GM23338 (cell line): Measurements from ENCODE around the gene OLFM1. TPM values are rescaled to one million over a fixed set of nuclear protein-coding genes. Genes with fewer than 3 reads are reported as not detected.

Experiments
- ATAC-seq: fragments of 200-7000 bp; cut with Tn5 transposase; 3 replicates; pipeline ENCODE4 v1.9.1; 2020
- DNase-seq: peaks from one replicate; pipeline ENCODE4 v3.0.0-alpha.2; 2015; ENCODE audit warnings: low spot score
- H2AFZ ChIP-seq: fragments of 200-600 bp; sonication (generic); 2 replicates; pipeline ENCODE4 v1.8.0; 2016; ENCODE audit warnings: antibody characterized with exemption, mild to moderate bottlenecking, moderate library complexity
- H3F3A ChIP-seq: fragments of 200-600 bp; sonication (generic); replicated peaks from 2 replicates; pipeline ENCODE4 v1.8.0; 2017; ENCODE audit warnings: antibody characterized with exemption, mixed run types, low read depth
- H3K27ac ChIP-seq: fragments of 200-600 bp; sonication (generic); 2 replicates; pipeline ENCODE4 v1.6.1; 2016; ENCODE audit warnings: low read depth
- H3K27me3 ChIP-seq: fragments of 200-600 bp; sonication (generic); 2 replicates; pipeline ENCODE4 v1.8.0; 2016; ENCODE audit warnings: mild to moderate bottlenecking, mixed run types, moderate library complexity; ENCODE audit not compliant: insufficient read depth
- H3K36me3 ChIP-seq: fragments of 200-600 bp; sonication (generic); 2 replicates; pipeline ENCODE4 v1.8.0; 2016; ENCODE audit warnings: mild to moderate bottlenecking; ENCODE audit not compliant: insufficient read depth
- H3K4me1 ChIP-seq: fragments of 200-600 bp; sonication (generic); 2 replicates; pipeline ENCODE4 v1.8.0; 2016; ENCODE audit warnings: mild to moderate bottlenecking, moderate library complexity; ENCODE audit not compliant: insufficient read depth
- H3K4me2 ChIP-seq: fragments of 200-600 bp; sonication (generic); 2 replicates; pipeline ENCODE4 v1.7.1; 2017; ENCODE audit warnings: mixed run types
- H3K4me3 ChIP-seq: fragments of 200-600 bp; sonication (generic); 2 replicates; pipeline ENCODE4 v1.6.1; 2016; ENCODE audit warnings: mixed run types
- H3K79me2 ChIP-seq: fragments of 200-600 bp; sonication (generic); replicated peaks from 2 replicates; pipeline ENCODE4 v1.8.0; 2017; ENCODE audit warnings: mild to moderate bottlenecking; ENCODE audit not compliant: insufficient read depth
- H3K9me2 ChIP-seq: fragments of 200-600 bp; sonication (generic); 2 replicates; pipeline ENCODE4 v1.8.0; 2017; ENCODE audit not compliant: insufficient read depth
- H4K20me1 ChIP-seq: fragments of 200-600 bp; sonication (generic); replicated peaks from 2 replicates; pipeline ENCODE4 v1.8.0; 2017; ENCODE audit warnings: mild to moderate bottlenecking; ENCODE audit not compliant: insufficient read depth
- H3K27ac Mint-ChIP-seq: 2 replicates; pipeline ENCODE4 v1.8.0; 2020; ENCODE audit warnings: inconsistent platforms, mild to moderate bottlenecking, moderate library complexity, mixed read lengths
- H3K27me3 Mint-ChIP-seq: 3 replicates; pipeline ENCODE4 v1.8.0; 2022; ENCODE audit warnings: low read depth, mild to moderate bottlenecking, moderate library complexity, mixed read lengths, inconsistent platforms; ENCODE audit not compliant: insufficient read depth, poor library complexity
- H3K36me3 Mint-ChIP-seq: 3 replicates; pipeline ENCODE4 v1.8.0; 2021; ENCODE audit warnings: low read depth, mild to moderate bottlenecking, inconsistent platforms, moderate library complexity, mixed read lengths
- H3K4me1 Mint-ChIP-seq: 3 replicates; pipeline ENCODE4 v1.8.0; 2020; ENCODE audit warnings: mild to moderate bottlenecking, inconsistent platforms, mixed read lengths
- H3K4me3 Mint-ChIP-seq: 3 replicates; pipeline ENCODE4 v1.8.0; 2021; ENCODE audit warnings: moderate library complexity, mild to moderate bottlenecking, inconsistent platforms, mixed read lengths
- H3K9me3 Mint-ChIP-seq: 3 replicates; pipeline ENCODE4 v1.8.0; 2020; ENCODE audit warnings: moderate library complexity, mild to moderate bottlenecking, inconsistent platforms, mixed read lengths
- CREB1 ChIP-seq: fragments of 250-450 bp; sonication (Bioruptor Pico); IDR thresholded peaks from 2 replicates; pipeline ENCODE4 v1.5.0; 2020; ENCODE audit warnings: low read depth, mild to moderate bottlenecking, moderate library complexity
- EZH2 ChIP-seq: fragments of 200-600 bp; sonication (generic); IDR thresholded peaks from one replicate; pipeline ENCODE4 v1.8.0; 2017; ENCODE audit warnings: antibody characterized with exemption, mild to moderate bottlenecking, low read depth; ENCODE audit not compliant: unreplicated experiment
- EZH2phosphoT487 ChIP-seq: fragments of 200-600 bp; sonication (generic); IDR thresholded peaks from one replicate; pipeline ENCODE4 v1.8.1; 2018; ENCODE audit warnings: antibody characterized with exemption; ENCODE audit not compliant: unreplicated experiment
- JUNB ChIP-seq: IDR thresholded peaks from one replicate; pipeline ENCODE4 v1.6.1; 2016; ENCODE audit warnings: antibody characterized with exemption; ENCODE audit not compliant: unreplicated experiment
- NANOG ChIP-seq: IDR thresholded peaks from 2 replicates; pipeline ENCODE4 v1.6.1; 2016; ENCODE audit warnings: antibody characterized with exemption, borderline replicate concordance
- POLR2AphosphoS5 ChIP-seq: IDR thresholded peaks from 2 replicates; pipeline ENCODE4 v1.6.1; 2016; ENCODE audit warnings: antibody characterized with exemption, low read depth
- STAT1 ChIP-seq: IDR thresholded peaks from one replicate; pipeline ENCODE4 v1.6.1; 2016; ENCODE audit warnings: antibody characterized with exemption; ENCODE audit not compliant: unreplicated experiment
- ZNF114 ChIP-seq: fragments of 250-450 bp; sonication (Bioruptor Pico); IDR thresholded peaks from 2 replicates; pipeline ENCODE4 v1.5.0; 2020; ENCODE audit warnings: mild to moderate bottlenecking, moderate library complexity
- ZNF331 ChIP-seq: fragments of 250-450 bp; sonication (Bioruptor Pico); IDR thresholded peaks from 2 replicates; pipeline ENCODE4 v1.5.0; 2020; ENCODE audit warnings: low read depth, mild to moderate bottlenecking, moderate library complexity
- polyA plus RNA-seq: library from polyadenylated mRNA; unstranded; fragments of >200 nt; fragmentation: Nextera tagmentation; extraction: Ambion mirVana; gene quantifications from 2 replicates; pipeline ENCODE4 v1.2.1, GENCODE V29; 2016
- total RNA-seq: library from RNA; depleted of rRNA; stranded (reverse); fragments of >200 nt; shearing (Covaris generic); gene quantifications from 2 replicates; pipeline ENCODE4 v1.2.3, GENCODE V29; 2014
- TF ChIP-seq, protein P1 (sequence below), 2 experiments: fragments of 200-600 bp in 1 of 2; sonication (generic) in 1 of 2; conservative IDR thresholded peaks; 2 replicates each; pipeline versions ENCODE4 v1.5.1 to v1.6.1; 2016 to 2017; ENCODE audit warnings: antibody characterized with exemption in 2 of 2, low read depth in 2 of 2, mild to moderate bottlenecking in 2 of 2, moderate library complexity in 1 of 2
- TF ChIP-seq, protein P2 (sequence below): fragments of 250-450 bp; sonication (Bioruptor Pico); IDR thresholded peaks from 2 replicates; pipeline ENCODE4 v1.5.0; 2020; ENCODE audit warnings: mild to moderate bottlenecking, moderate library complexity
- TF ChIP-seq, protein P3 (sequence below): IDR thresholded peaks from 2 replicates; pipeline ENCODE4 v1.6.1; 2016; ENCODE audit warnings: antibody characterized with exemption
- TF ChIP-seq, protein P4 (sequence below): IDR thresholded peaks from one replicate; pipeline ENCODE4 v1.6.1; 2018; ENCODE audit warnings: antibody characterized with exemption; ENCODE audit not compliant: unreplicated experiment

The OLFM1 gene
- total and polyA plus RNA-seq, 2 experiments from 2014 or later: 20.6 to 40.1 TPM

DNA sequence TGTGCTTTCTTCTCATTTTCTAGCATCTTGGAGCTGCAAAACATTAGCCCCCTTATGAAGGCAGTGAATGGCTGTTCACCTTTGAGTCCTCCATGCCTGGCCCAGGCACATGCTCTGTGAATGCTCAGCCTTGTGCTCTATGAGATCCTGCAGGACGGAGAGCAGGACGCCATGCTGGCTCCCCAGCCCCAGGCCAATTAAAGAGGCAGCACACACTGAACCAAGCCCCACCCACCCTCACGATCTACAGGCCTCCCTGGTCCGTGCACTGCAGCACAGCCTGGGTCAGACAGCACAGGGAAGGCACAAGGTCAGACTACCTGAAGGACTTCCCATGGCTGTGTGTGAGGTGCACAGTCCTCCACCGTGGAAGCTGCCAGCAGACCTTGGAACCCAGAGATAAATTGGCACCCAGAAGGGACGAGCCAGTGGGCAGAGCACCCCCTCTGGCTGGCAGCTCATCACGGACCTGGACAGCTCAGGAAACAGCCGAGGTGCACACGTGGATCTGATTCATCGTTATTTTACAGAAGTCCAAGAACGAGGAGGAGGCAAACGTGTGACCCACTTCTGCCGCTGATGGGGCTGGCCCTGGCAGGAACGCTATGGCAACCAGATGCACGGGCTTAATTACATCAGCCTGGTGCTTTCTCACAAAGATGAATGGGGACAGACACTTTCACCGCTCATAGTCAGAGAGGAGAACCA is 59.5 kb downstream of the OLFM1 start:
- Histone ChIP-seq H3K27me3 (no peaks in the 10 kb centered on the region), H3K4me2 (no peak overlapping the region), H3K79me2 (no peaks in the 10 kb centered on the region), H2AFZ (no peak overlapping the region), H3K27ac (no peak overlapping the region), H4K20me1 (no peaks in the 10 kb centered on the region), H3K36me3 (no peaks in the 10 kb centered on the region), H3K4me3 (no peak overlapping the region), H3F3A (no peaks in the 10 kb centered on the region), H3K4me1 (no peaks in the 10 kb centered on the region), H3K9me2 (no peaks in the 10 kb centered on the region)
- H3K9me3 Mint-ChIP-seq: peaks cover 15% of the 10 kb centered on the region
- no peak overlapping the region for H3K4me3 Mint-ChIP-seq
- peaks cover 14% of the 10 kb centered on the region for H3K27me3 Mint-ChIP-seq
- ATAC-seq: no peak
- H3K36me3 Mint-ChIP-seq: peaks cover 9% of the 10 kb centered on the region; the same call in 2 of the 3 replicates
- no peaks in the 10 kb centered on the region; the same call in 2 of the 3 replicates for H3K4me1 Mint-ChIP-seq
- TF ChIP-seq, protein P1, sequence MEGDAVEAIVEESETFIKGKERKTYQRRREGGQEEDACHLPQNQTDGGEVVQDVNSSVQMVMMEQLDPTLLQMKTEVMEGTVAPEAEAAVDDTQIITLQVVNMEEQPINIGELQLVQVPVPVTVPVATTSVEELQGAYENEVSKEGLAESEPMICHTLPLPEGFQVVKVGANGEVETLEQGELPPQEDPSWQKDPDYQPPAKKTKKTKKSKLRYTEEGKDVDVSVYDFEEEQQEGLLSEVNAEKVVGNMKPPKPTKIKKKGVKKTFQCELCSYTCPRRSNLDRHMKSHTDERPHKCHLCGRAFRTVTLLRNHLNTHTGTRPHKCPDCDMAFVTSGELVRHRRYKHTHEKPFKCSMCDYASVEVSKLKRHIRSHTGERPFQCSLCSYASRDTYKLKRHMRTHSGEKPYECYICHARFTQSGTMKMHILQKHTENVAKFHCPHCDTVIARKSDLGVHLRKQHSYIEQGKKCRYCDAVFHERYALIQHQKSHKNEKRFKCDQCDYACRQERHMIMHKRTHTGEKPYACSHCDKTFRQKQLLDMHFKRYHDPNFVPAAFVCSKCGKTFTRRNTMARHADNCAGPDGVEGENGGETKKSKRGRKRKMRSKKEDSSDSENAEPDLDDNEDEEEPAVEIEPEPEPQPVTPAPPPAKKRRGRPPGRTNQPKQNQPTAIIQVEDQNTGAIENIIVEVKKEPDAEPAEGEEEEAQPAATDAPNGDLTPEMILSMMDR (conservative IDR thresholded peaks at IDR 0.05; ENCODE audit: low read depth in 2 of 2): no peak
- no peak for TF ChIP-seq ZNF114 (CRISPR knock-in tag)
- TF ChIP-seq, protein P2, sequence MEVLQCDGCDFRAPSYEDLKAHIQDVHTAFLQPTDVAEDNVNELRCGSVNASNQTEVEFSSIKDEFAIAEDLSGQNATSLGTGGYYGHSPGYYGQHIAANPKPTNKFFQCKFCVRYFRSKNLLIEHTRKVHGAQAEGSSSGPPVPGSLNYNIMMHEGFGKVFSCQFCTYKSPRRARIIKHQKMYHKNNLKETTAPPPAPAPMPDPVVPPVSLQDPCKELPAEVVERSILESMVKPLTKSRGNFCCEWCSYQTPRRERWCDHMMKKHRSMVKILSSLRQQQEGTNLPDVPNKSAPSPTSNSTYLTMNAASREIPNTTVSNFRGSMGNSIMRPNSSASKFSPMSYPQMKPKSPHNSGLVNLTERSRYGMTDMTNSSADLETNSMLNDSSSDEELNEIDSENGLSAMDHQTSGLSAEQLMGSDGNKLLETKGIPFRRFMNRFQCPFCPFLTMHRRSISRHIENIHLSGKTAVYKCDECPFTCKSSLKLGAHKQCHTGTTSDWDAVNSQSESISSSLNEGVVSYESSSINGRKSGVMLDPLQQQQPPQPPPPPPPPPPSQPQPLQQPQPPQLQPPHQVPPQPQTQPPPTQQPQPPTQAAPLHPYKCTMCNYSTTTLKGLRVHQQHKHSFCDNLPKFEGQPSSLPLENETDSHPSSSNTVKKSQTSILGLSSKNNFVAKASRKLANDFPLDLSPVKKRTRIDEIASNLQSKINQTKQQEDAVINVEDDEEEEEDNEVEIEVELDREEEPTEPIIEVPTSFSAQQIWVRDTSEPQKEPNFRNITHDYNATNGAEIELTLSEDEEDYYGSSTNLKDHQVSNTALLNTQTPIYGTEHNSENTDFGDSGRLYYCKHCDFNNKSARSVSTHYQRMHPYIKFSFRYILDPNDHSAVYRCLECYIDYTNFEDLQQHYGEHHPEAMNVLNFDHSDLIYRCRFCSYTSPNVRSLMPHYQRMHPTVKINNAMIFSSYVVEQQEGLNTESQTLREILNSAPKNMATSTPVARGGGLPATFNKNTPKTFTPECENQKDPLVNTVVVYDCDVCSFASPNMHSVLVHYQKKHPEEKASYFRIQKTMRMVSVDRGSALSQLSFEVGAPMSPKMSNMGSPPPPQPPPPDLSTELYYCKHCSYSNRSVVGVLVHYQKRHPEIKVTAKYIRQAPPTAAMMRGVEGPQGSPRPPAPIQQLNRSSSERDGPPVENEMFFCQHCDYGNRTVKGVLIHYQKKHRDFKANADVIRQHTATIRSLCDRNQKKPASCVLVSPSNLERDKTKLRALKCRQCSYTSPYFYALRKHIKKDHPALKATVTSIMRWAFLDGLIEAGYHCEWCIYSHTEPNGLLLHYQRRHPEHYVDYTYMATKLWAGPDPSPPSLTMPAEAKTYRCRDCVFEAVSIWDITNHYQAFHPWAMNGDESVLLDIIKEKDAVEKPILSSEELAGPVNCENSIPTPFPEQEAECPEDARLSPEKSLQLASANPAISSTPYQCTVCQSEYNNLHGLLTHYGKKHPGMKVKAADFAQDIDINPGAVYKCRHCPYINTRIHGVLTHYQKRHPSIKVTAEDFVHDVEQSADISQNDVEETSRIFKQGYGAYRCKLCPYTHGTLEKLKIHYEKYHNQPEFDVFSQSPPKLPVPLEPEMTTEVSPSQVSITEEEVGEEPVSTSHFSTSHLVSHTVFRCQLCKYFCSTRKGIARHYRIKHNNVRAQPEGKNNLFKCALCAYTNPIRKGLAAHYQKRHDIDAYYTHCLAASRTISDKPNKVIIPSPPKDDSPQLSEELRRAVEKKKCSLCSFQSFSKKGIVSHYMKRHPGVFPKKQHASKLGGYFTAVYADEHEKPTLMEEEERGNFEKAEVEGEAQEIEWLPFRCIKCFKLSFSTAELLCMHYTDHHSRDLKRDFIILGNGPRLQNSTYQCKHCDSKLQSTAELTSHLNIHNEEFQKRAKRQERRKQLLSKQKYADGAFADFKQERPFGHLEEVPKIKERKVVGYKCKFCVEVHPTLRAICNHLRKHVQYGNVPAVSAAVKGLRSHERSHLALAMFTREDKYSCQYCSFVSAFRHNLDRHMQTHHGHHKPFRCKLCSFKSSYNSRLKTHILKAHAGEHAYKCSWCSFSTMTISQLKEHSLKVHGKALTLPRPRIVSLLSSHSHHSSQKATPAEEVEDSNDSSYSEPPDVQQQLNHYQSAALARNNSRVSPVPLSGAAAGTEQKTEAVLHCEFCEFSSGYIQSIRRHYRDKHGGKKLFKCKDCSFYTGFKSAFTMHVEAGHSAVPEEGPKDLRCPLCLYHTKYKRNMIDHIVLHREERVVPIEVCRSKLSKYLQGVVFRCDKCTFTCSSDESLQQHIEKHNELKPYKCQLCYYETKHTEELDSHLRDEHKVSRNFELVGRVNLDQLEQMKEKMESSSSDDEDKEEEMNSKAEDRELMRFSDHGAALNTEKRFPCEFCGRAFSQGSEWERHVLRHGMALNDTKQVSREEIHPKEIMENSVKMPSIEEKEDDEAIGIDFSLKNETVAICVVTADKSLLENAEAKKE (CRISPR knock-in tag): no peak
- no peak for TF ChIP-seq JUNB
- no peak for TF ChIP-seq STAT1
- no peak for TF ChIP-seq NANOG
- no peak for TF ChIP-seq POLR2AphosphoS5
- no peak for TF ChIP-seq EZH2
- TF ChIP-seq, protein P3, sequence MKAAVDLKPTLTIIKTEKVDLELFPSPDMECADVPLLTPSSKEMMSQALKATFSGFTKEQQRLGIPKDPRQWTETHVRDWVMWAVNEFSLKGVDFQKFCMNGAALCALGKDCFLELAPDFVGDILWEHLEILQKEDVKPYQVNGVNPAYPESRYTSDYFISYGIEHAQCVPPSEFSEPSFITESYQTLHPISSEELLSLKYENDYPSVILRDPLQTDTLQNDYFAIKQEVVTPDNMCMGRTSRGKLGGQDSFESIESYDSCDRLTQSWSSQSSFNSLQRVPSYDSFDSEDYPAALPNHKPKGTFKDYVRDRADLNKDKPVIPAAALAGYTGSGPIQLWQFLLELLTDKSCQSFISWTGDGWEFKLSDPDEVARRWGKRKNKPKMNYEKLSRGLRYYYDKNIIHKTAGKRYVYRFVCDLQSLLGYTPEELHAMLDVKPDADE: no peak
- no peak for TF ChIP-seq CREB1 (CRISPR knock-in tag)
- TF ChIP-seq EZH2phosphoT487: no peak
- TF ChIP-seq ZNF331 (CRISPR knock-in tag): no peak
- TF ChIP-seq, protein P4, sequence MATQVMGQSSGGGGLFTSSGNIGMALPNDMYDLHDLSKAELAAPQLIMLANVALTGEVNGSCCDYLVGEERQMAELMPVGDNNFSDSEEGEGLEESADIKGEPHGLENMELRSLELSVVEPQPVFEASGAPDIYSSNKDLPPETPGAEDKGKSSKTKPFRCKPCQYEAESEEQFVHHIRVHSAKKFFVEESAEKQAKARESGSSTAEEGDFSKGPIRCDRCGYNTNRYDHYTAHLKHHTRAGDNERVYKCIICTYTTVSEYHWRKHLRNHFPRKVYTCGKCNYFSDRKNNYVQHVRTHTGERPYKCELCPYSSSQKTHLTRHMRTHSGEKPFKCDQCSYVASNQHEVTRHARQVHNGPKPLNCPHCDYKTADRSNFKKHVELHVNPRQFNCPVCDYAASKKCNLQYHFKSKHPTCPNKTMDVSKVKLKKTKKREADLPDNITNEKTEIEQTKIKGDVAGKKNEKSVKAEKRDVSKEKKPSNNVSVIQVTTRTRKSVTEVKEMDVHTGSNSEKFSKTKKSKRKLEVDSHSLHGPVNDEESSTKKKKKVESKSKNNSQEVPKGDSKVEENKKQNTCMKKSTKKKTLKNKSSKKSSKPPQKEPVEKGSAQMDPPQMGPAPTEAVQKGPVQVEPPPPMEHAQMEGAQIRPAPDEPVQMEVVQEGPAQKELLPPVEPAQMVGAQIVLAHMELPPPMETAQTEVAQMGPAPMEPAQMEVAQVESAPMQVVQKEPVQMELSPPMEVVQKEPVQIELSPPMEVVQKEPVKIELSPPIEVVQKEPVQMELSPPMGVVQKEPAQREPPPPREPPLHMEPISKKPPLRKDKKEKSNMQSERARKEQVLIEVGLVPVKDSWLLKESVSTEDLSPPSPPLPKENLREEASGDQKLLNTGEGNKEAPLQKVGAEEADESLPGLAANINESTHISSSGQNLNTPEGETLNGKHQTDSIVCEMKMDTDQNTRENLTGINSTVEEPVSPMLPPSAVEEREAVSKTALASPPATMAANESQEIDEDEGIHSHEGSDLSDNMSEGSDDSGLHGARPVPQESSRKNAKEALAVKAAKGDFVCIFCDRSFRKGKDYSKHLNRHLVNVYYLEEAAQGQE: no peak
- H3K27ac Mint-ChIP-seq: no peak overlapping the region
- DNase-seq: no peak
